Measurements from ENCODE around the gene MICAL1. TPM values are rescaled to one million over a fixed set of nuclear protein-coding genes. Genes with fewer than 3 reads are reported as not detected.

Gene MICAL1
- total RNA-seq, 2 experiments from 2014 or later: 69.2 to 101 TPM

- H2AFZ ChIP-seq (ENCODE audit: low read length): peak overlapping the region; percentile 2; the same call in 1 of the 2 replicates
- no TSS peak for BruUV-seq (replicated peaks)
- peaks cover 44% of the 10 kb centered on the region for H3K36me3 ChIP-seq (ENCODE audit: insufficient read depth, low read length)
- peak overlapping the region; percentile 82 for H3K4me3 ChIP-seq (ENCODE audit: low read depth, low read length, poor library complexity, severe bottlenecking)
- TF ChIP-seq CTCF (conservative IDR thresholded peaks at IDR 0.05; ENCODE audit: low read length) (peak; percentile 44; the same call in 1 of the 2 replicates), EZH2phosphoT487 (IDR thresholded peaks at IDR 0.05; ENCODE audit: borderline replicate concordance, low read depth, low read length) (no peak)
- peaks cover 82% of the 10 kb centered on the region for H3K4me1 ChIP-seq (ENCODE audit: insufficient read depth, low read length, poor library complexity, severe bottlenecking)
- H3K79me2 ChIP-seq (ENCODE audit: insufficient read depth, low read depth, low read length): peaks cover 36% of the 10 kb centered on the region; the same call in 1 of the 2 replicates
- peak overlapping the region; percentile 99 for H3K27ac ChIP-seq (ENCODE audit: low read depth, low read length, poor library complexity, severe bottlenecking)
- CTCF ChIA-PET (ENCODE audit: unreplicated experiment): interaction anchor here (1.0 to 1.1 kb wide), 2 partner anchors 24 to 73 kb away, joined by 3 read pairs; partner anchors contain the start of gene CD164
- peak overlapping the region; percentile 79 for H3K4me2 ChIP-seq (ENCODE audit: low read length)
- no peak for DNase-seq (ENCODE audit: low spot score)
- intact Hi-C loops (cut with micrococcal nuclease; ENCODE audit: unreplicated experiment): loop anchor here (5.0 to 10.0 kb wide), 2 partner anchors 236 to 361 kb away; partner anchors contain the start of genes AK9, CEP57L1, FIG4 and SESN1
- H3K9me3 ChIP-seq (ENCODE audit: low read length): no peaks in the 10 kb centered on the region
- H3K9me2 ChIP-seq (ENCODE audit: insufficient read depth, low read length): no peaks in the 10 kb centered on the region
- H4K20me1 ChIP-seq (ENCODE audit: insufficient read depth, low read length): no peaks in the 10 kb centered on the region
- POLR2A ChIA-PET: interaction anchor here (1.2 to 6.4 kb wide), 7 partner anchors 9 to 74 kb away, joined by 4 to 64 read pairs (median 6); partner anchors contain the start of genes CD164, PPIL6, SMPD2 and ZBTB24
Observed at GRCh38 chr6:109456111-109456583, 575 bp upstream of the MICAL1 start.

DNA sequence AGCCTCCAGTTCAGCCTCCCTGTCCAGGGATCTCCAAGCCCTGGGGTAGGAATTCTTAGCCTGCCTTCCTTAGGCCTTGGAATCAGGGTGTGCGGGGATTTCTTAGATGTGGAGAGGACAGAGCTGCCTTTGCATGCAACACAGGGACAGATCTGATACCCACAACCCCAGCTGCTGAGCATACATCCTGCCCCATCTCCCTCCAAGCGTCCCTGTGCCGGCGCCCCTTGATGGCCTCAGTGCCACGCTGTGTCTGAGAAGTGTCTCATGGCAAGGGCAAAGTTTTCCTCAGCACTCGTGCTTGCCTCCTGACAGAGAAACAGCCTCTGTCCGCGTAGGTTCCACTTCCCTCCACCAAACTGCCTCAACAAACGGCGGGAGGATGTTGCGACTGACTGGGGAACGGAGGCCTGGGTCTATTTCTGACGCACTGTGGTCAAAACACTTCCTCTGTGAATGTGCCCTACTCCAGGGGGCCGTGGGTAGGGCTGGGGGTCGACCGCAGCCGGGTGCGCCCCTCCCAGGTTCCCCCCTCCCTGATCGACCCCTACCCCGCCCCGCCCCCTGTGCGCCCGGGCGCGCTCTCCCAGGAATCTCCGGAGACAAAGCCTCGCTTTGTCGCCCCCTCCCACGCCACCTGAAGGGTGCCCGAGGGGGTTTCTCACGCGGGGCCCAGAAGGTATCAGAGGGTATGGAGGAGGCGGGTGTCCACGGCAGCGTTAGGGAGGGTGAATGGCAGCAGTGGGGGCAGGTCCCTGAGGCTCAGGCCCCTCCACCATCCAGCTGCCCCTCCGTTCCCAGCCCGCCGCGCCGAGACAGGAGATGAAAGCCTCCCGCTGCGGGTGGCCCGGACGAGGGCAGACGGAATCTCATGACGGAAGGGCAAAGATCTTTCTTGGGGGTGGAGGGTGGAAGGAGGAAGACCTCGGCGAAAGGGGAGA is 806 bp downstream of the MICAL1 start:
- Histone ChIP-seq H3K4me2 (ENCODE audit: low read length) (peak overlapping the region; percentile 99), H3K79me2 (ENCODE audit: insufficient read depth, low read depth, low read length) (peaks cover 28% of the 10 kb centered on the region; the same call in 1 of the 2 replicates), H4K20me1 (ENCODE audit: insufficient read depth, low read length) (no peaks in the 10 kb centered on the region), H3K4me1 (ENCODE audit: insufficient read depth, low read length, poor library complexity, severe bottlenecking) (peaks cover 82% of the 10 kb centered on the region), H2AFZ (ENCODE audit: low read length) (no peak overlapping the region), H3K36me3 (ENCODE audit: insufficient read depth, low read length) (peaks cover 39% of the 10 kb centered on the region), H3K4me3 (ENCODE audit: low read depth, low read length, poor library complexity, severe bottlenecking) (peak overlapping the region; percentile 82), H3K9me2 (ENCODE audit: insufficient read depth, low read length) (no peaks in the 10 kb centered on the region), H3K9me3 (ENCODE audit: low read length) (no peaks in the 10 kb centered on the region), H3K27ac (ENCODE audit: low read depth, low read length, poor library complexity, severe bottlenecking) (peak overlapping the region; percentile 99)
- TF ChIP-seq EZH2phosphoT487 (IDR thresholded peaks at IDR 0.05; ENCODE audit: borderline replicate concordance, low read depth, low read length) (no peak), CTCF (conservative IDR thresholded peaks at IDR 0.05; ENCODE audit: low read length) (0 out of 2 replicates have a peak, but pooled peaks have one; percentile 19)
- BruUV-seq (replicated peaks): TSS peak; percentile 48
- intact Hi-C loops (cut with micrococcal nuclease; ENCODE audit: unreplicated experiment): loop anchor here (1.0 to 10.0 kb wide), 5 partner anchors 14 to 360 kb away; partner anchors contain the start of genes AK9, CEP57L1, FIG4 and PPIL6
- CTCF ChIA-PET (ENCODE audit: unreplicated experiment): interaction anchor here (0.6 to 1.0 kb wide), 3 partner anchors 72 to 236 kb away, joined by 3 read pairs; partner anchors contain the start of genes AK9, CD164 and FIG4
- POLR2A ChIA-PET: interaction anchor here (0.6 to 6.4 kb wide), 7 partner anchors 11 to 95 kb away, joined by 3 to 64 read pairs (median 6); partner anchors contain the start of genes CD164, PPIL6, SMPD2 and ZBTB24
- peak; percentile 89 for DNase-seq (ENCODE audit: low spot score)
